ENCODE data around the gene GOLGA6C.
"Not testable (repeated sequence)": the region's sequence is repeated elsewhere in the genome, so short reads cannot be mapped to it uniquely, and the experiment has no call there.

The GOLGA6C gene

GRCh38 chr15:75228787-75229186 lies 29.3 kb upstream of the GOLGA6C start:
- DNase-seq: no peak

- no peak for DNase-seq
Measured at GRCh38 chr15:75229191-75230015, 28.7 kb upstream of the GOLGA6C start.

GRCh38 chr15:75230016-75230343 lies 28.2 kb upstream of the GOLGA6C start:
- no peak for DNase-seq

- no peak for DNase-seq
Measured at GRCh38 chr15:75230551-75231371, 27.4 kb upstream of the GOLGA6C start.

- no peak for DNase-seq
Measured at GRCh38 chr15:75231836-75232235, 26.3 kb upstream of the GOLGA6C start.

- no peak for DNase-seq
Measured at GRCh38 chr15:75232252-75232813, 25.8 kb upstream of the GOLGA6C start.

- no peak for DNase-seq
Measured at GRCh38 chr15:75232826-75233503, 25.2 kb upstream of the GOLGA6C start.

- no peak for DNase-seq
Measured at GRCh38 chr15:75233504-75234190, 24.5 kb upstream of the GOLGA6C start.

- no peak for DNase-seq
Measured at GRCh38 chr15:75234191-75234810, 23.8 kb upstream of the GOLGA6C start.

GRCh38 chr15:75235051-75235673 lies 23.0 kb upstream of the GOLGA6C start:
- DNase-seq: no peak

- no peak for DNase-seq
Measured at GRCh38 chr15:75235760-75236729, 22.1 kb upstream of the GOLGA6C start.

- DNase-seq: peak; percentile 3
Measured at GRCh38 chr15:75237316-75237982, 20.7 kb upstream of the GOLGA6C start.

- DNase-seq: peak; percentile 2
Measured at GRCh38 chr15:75238150-75238549, 20.0 kb upstream of the GOLGA6C start.

GRCh38 chr15:75245741-75246140 lies 12.4 kb upstream of the GOLGA6C start:
- not testable (repeated sequence) for DNase-seq

- DNase-seq: not testable (repeated sequence)
Measured at GRCh38 chr15:75248991-75249390, 9.1 kb upstream of the GOLGA6C start.

GRCh38 chr15:75249726-75250125 lies 8.4 kb upstream of the GOLGA6C start:
- no peak for DNase-seq

GRCh38 chr15:75251343-75251742 lies 6.8 kb upstream of the GOLGA6C start:
- DNase-seq: not testable (repeated sequence)

GRCh38 chr15:75252285-75252684 lies 5.8 kb upstream of the GOLGA6C start:
- DNase-seq: not testable (repeated sequence)

- DNase-seq: not testable (repeated sequence)
Measured at GRCh38 chr15:75258620-75259343, 648 bp downstream of the GOLGA6C start.
